GM12878 (cell line): ENCODE results near the gene IGSF23. TPM values are rescaled to one million over a fixed set of nuclear protein-coding genes. Genes with fewer than 3 reads are reported as not detected.

Experiments used
- ATAC-seq: fragments of 200-7000 bp; cut with Tn5 transposase; 3 replicates; pipeline ENCODE4 v1.9.1; 2020; ENCODE audit warnings: mild to moderate bottlenecking, moderate library complexity
- BruUV-seq: library from RNA; stranded (reverse); fragments of 400-500 nt; replicated peaks from 2 replicates; lab custom pipeline; 2021; lab: Mats Ljungman, UMichigan
- CTCF ChIA-PET: fragments of 300-600 bp; sonication (Branson Sonifier 250); formaldehyde crosslinking; extraction: SDS; loops from one replicate; lab custom pipeline; 2021; ENCODE audit warnings: inconsistent platforms; lab: Yijun Ruan, JAX
- POLR2A ChIA-PET: fragments of 350-600 bp; formaldehyde crosslinking; extraction: SDS; loops from one replicate; lab custom pipeline; 2021; ENCODE audit warnings: inconsistent platforms; lab: Charles Lee
- RAD21 ChIA-PET: fragments of 300-600 bp; sonication (Branson Sonifier 250); formaldehyde crosslinking; loops from one replicate; lab custom pipeline; 2023; ENCODE audit warnings: antibody characterized with exemption; ENCODE audit not compliant: unreplicated experiment; lab: Charles Lee
- SMC1A ChIA-PET: fragments of 300-600 bp; sonication (Branson Sonifier 250); formaldehyde crosslinking; loops from one replicate; lab custom pipeline; 2023; ENCODE audit not compliant: unreplicated experiment, uncharacterized antibody; lab: Charles Lee
- DNase-seq: peaks from one replicate; pipeline ENCODE4 v3.0.0-alpha.2; 2011; ENCODE audit warnings: low read depth, low spot score
- FAIRE-seq: peaks from 3 replicates; lab custom pipeline; 2011; peaks lifted over from hg19 to GRCh38; lab: Jason Lieb, UNC
- H2AFZ ChIP-seq: 2 replicates; pipeline ENCODE4 v1.6.0; 2011; ENCODE audit warnings: low read depth, low read length, control low read depth; ENCODE audit not compliant: control insufficient read depth
- H3K27ac ChIP-seq: 2 replicates; pipeline ENCODE4 v1.5.1; 2011; ENCODE audit warnings: control low read depth; ENCODE audit not compliant: control insufficient read depth, insufficient read depth
- H3K27me3 ChIP-seq, 2 experiments: replicated peaks in 1 of 2; 2 replicates each; pipeline versions ENCODE4 v1.6.0 to v1.6.1; 2011; ENCODE audit warnings: low read length in 1 of 2; ENCODE audit not compliant: control insufficient read depth in 2 of 2, insufficient read depth in 2 of 2
- H3K36me3 ChIP-seq, 2 experiments: 2 replicates each; pipeline ENCODE4 v1.5.1; 2011; ENCODE audit warnings: low read length in 1 of 2; ENCODE audit not compliant: control insufficient read depth in 2 of 2, insufficient read depth in 2 of 2
- H3K4me1 ChIP-seq: 2 replicates; pipeline ENCODE4 v1.6.1; 2011; ENCODE audit warnings: mild to moderate bottlenecking, low read length, moderate library complexity, mixed read lengths; ENCODE audit not compliant: control insufficient read depth, insufficient read depth
- H3K4me2 ChIP-seq: 2 replicates; pipeline ENCODE4 v1.6.0; 2011; ENCODE audit warnings: control low read depth; ENCODE audit not compliant: control insufficient read depth, insufficient read depth
- H3K4me3 ChIP-seq: fragments of 200-600 bp; sonication (generic); 2 replicates; pipeline ENCODE4 v1.5.1; 2016
- H3K79me2 ChIP-seq: 2 replicates; pipeline ENCODE4 v1.6.0; 2011; ENCODE audit warnings: low read length; ENCODE audit not compliant: control insufficient read depth, insufficient read depth
- H3K9ac ChIP-seq: 2 replicates; pipeline ENCODE4 v1.8.0; 2011; ENCODE audit warnings: low read length, control low read depth, mixed read lengths; ENCODE audit not compliant: control insufficient read depth, insufficient read depth
- H3K9me3 ChIP-seq: replicated peaks from 3 replicates; pipeline ENCODE4 v1.5.1; 2011; ENCODE audit warnings: mild to moderate bottlenecking, low read length; ENCODE audit not compliant: control insufficient read depth, insufficient read depth
- H4K20me1 ChIP-seq: 2 replicates; pipeline ENCODE4 v1.6.0; 2011; ENCODE audit not compliant: control insufficient read depth, insufficient read depth
- BCLAF1 ChIP-seq: fragments of 450-650 bp; IDR thresholded peaks from 2 replicates; pipeline ENCODE4 v1.6.1; 2017; ENCODE audit warnings: antibody characterized with exemption, mild to moderate bottlenecking, moderate library complexity
- EED ChIP-seq: sonication (generic); IDR thresholded peaks from 2 replicates; pipeline ENCODE4 v1.6.1; 2016; ENCODE audit warnings: antibody characterized with exemption, low read depth
- KAT2A ChIP-seq: conservative IDR thresholded peaks from 2 replicates; pipeline ENCODE4 v1.6.1; 2011; ENCODE audit warnings: low read depth, low read length; ENCODE audit not compliant: control insufficient read depth
- SMAD1 ChIP-seq: fragments of 450-650 bp; IDR thresholded peaks from 2 replicates; pipeline ENCODE4 v1.6.1; 2018; ENCODE audit warnings: mild to moderate bottlenecking, low read depth; ENCODE audit not compliant: partially characterized antibody
- TAF1 ChIP-seq: IDR thresholded peaks from 2 replicates; pipeline ENCODE4 v1.6.1; 2011; ENCODE audit warnings: mild to moderate bottlenecking, low read depth, low read length, borderline replicate concordance
- ZNF622 ChIP-seq: fragments of 450-650 bp; IDR thresholded peaks from 2 replicates; pipeline ENCODE4 v1.6.1; 2017; ENCODE audit warnings: mild to moderate bottlenecking, inconsistent platforms
- ZZZ3 ChIP-seq: IDR thresholded peaks from 2 replicates; pipeline ENCODE4 v1.6.1; 2011; ENCODE audit warnings: low read depth; ENCODE audit not compliant: control insufficient read depth, insufficient read length
- WGBS: methylation state at CpG from one replicate; pipeline ENCODE4 v1.1.6; 2016; ENCODE audit warnings: low lambda C conversion rate; ENCODE audit not compliant: insufficient replicate concordance, insufficient coverage; ENCODE audit errors: missing lambda C conversion rate; 5-methylcytosine and 5-hydroxymethylcytosine counted together
- in situ Hi-C: fragments of 300-500 bp; cut with MboI; formaldehyde crosslinking; loops from 9 replicates; pipeline ENCODE4 v1.14.3; 2018; ENCODE audit warnings: mixed read lengths
- intact Hi-C: fragments of 100-400 bp; cut with micrococcal nuclease; formaldehyde crosslinking; loops from one replicate; pipeline ENCODE4 v1.14.2; 2022; ENCODE audit not compliant: unreplicated experiment
- polyA plus RNA-seq, 11 experiments: library from polyadenylated mRNA; depleted of rRNA in 4 of 11; unstranded in 6 of 11; stranded (reverse) in 5 of 11; fragments of >200 nt; fragmentation: Nextera tagmentation in 4 of 11; fragmentation: Illumina TruSeq in 1 of 11; extraction: Ambion mirVana in 4 of 11; extraction: Trizol in 1 of 11; gene quantifications; 1 replicate in 1 of 11; 2 replicates in 10 of 11; pipeline versions ENCODE4 v1.2.1 to v1.2.3, GENCODE V29; 2011 to 2016; ENCODE audit warnings: inconsistent platforms in 2 of 11, missing spikeins in 2 of 11, low read depth in 1 of 11
- total RNA-seq, 4 experiments: library from RNA; depleted of rRNA in 3 of 4; stranded (reverse); fragments of >200 nt in 3 of 4; fragmentation: Illumina TruSeq in 1 of 4; extraction: Trizol in 1 of 4; gene quantifications; 2 replicates each; pipeline versions ENCODE4 v1.2.1 to v1.2.3, GENCODE V29; 2013 to 2021
- TF ChIP-seq, protein P1 (sequence below): fragments of 450-650 bp; IDR thresholded peaks from 2 replicates; pipeline ENCODE4 v1.6.1; 2016; ENCODE audit warnings: mild to moderate bottlenecking, moderate library complexity, borderline replicate concordance
- TF ChIP-seq, protein P2 (sequence below): IDR thresholded peaks from 2 replicates; pipeline ENCODE4 v1.6.1; 2011; ENCODE audit warnings: mild to moderate bottlenecking, low read depth, low read length, moderate library complexity; ENCODE audit not compliant: insufficient replicate concordance
- TF ChIP-seq, protein P3 (sequence below): IDR thresholded peaks from 2 replicates; pipeline ENCODE4 v1.6.1; 2012; ENCODE audit warnings: mild to moderate bottlenecking, low read depth, low read length

The IGSF23 gene
- total and polyA plus RNA-seq, 10 of the 15 experiments (the other 5 are each of a cell fraction or from before 2014, with no cell fraction given), result not detected

- no peak overlapping the region for H3K27ac ChIP-seq
- H4K20me1 ChIP-seq, result no peaks in the 10 kb centered on the region
- FAIRE-seq, result no peak
- H2AFZ ChIP-seq, result no peak overlapping the region
- POLR2A ChIA-PET, result interaction anchor here (0.7 to 0.9 kb wide), 2 partner anchors 42 to 108 kb away, joined by 3 read pairs; no protein-coding TSS in a partner anchor
- H3K79me2 ChIP-seq, result no peaks in the 10 kb centered on the region
- H3K9me3 ChIP-seq, result no peaks in the 10 kb centered on the region
- CTCF ChIA-PET, result interaction anchor here (0.7 to 1.1 kb wide), 2 partner anchors 25 to 90 kb away, joined by 3 read pairs; no protein-coding TSS in a partner anchor
- H3K9ac ChIP-seq, result no peak overlapping the region
- in situ Hi-C loops (no loop called here), intact Hi-C loops (no loop called here)
- BruUV-seq, result no TSS peak
- H3K4me2 ChIP-seq, result no peak overlapping the region
- no peak for ATAC-seq
- RAD21 ChIA-PET, result interaction anchor here (0.9 kb wide), 1 partner anchor 40 kb away, joined by 3 read pairs; no protein-coding TSS in a partner anchor
- SMC1A ChIA-PET, result interaction anchor here (1.1 to 1.2 kb wide), 3 partner anchors 25 to 91 kb away, joined by 3 to 4 read pairs (median 3); no protein-coding TSS in a partner anchor
- H3K27me3 ChIP-seq, result no peaks in the 10 kb centered on the region
- 45% methylated on average over 15 of the region's 15 CpGs for WGBS
- no peak overlapping the region for H3K4me3 ChIP-seq
- no peak for DNase-seq
- peaks cover 33% of the 10 kb centered on the region for H3K4me1 ChIP-seq
- no peaks in the 10 kb centered on the region for H3K36me3 ChIP-seq
- TF ChIP-seq TAF1 (no peak), SMAD1 (no peak), EED (no peak), KAT2A (no peak), ZNF622 (no peak), ZZZ3 (no peak), BCLAF1 (no peak)
- TF ChIP-seq, protein P1, sequence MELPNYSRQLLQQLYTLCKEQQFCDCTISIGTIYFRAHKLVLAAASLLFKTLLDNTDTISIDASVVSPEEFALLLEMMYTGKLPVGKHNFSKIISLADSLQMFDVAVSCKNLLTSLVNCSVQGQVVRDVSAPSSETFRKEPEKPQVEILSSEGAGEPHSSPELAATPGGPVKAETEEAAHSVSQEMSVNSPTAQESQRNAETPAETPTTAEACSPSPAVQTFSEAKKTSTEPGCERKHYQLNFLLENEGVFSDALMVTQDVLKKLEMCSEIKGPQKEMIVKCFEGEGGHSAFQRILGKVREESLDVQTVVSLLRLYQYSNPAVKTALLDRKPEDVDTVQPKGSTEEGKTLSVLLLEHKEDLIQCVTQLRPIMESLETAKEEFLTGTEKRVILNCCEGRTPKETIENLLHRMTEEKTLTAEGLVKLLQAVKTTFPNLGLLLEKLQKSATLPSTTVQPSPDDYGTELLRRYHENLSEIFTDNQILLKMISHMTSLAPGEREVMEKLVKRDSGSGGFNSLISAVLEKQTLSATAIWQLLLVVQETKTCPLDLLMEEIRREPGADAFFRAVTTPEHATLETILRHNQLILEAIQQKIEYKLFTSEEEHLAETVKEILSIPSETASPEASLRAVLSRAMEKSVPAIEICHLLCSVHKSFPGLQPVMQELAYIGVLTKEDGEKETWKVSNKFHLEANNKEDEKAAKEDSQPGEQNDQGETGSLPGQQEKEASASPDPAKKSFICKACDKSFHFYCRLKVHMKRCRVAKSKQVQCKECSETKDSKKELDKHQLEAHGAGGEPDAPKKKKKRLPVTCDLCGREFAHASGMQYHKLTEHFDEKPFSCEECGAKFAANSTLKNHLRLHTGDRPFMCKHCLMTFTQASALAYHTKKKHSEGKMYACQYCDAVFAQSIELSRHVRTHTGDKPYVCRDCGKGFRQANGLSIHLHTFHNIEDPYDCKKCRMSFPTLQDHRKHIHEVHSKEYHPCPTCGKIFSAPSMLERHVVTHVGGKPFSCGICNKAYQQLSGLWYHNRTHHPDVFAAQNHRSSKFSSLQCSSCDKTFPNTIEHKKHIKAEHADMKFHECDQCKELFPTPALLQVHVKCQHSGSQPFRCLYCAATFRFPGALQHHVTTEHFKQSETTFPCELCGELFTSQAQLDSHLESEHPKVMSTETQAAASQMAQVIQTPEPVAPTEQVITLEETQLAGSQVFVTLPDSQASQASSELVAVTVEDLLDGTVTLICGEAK, result no peak
- TF ChIP-seq, protein P2, sequence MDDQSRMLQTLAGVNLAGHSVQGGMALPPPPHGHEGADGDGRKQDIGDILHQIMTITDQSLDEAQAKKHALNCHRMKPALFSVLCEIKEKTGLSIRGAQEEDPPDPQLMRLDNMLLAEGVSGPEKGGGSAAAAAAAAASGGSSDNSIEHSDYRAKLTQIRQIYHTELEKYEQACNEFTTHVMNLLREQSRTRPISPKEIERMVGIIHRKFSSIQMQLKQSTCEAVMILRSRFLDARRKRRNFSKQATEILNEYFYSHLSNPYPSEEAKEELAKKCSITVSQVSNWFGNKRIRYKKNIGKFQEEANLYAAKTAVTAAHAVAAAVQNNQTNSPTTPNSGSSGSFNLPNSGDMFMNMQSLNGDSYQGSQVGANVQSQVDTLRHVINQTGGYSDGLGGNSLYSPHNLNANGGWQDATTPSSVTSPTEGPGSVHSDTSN, result no peak
- TF ChIP-seq, protein P3, sequence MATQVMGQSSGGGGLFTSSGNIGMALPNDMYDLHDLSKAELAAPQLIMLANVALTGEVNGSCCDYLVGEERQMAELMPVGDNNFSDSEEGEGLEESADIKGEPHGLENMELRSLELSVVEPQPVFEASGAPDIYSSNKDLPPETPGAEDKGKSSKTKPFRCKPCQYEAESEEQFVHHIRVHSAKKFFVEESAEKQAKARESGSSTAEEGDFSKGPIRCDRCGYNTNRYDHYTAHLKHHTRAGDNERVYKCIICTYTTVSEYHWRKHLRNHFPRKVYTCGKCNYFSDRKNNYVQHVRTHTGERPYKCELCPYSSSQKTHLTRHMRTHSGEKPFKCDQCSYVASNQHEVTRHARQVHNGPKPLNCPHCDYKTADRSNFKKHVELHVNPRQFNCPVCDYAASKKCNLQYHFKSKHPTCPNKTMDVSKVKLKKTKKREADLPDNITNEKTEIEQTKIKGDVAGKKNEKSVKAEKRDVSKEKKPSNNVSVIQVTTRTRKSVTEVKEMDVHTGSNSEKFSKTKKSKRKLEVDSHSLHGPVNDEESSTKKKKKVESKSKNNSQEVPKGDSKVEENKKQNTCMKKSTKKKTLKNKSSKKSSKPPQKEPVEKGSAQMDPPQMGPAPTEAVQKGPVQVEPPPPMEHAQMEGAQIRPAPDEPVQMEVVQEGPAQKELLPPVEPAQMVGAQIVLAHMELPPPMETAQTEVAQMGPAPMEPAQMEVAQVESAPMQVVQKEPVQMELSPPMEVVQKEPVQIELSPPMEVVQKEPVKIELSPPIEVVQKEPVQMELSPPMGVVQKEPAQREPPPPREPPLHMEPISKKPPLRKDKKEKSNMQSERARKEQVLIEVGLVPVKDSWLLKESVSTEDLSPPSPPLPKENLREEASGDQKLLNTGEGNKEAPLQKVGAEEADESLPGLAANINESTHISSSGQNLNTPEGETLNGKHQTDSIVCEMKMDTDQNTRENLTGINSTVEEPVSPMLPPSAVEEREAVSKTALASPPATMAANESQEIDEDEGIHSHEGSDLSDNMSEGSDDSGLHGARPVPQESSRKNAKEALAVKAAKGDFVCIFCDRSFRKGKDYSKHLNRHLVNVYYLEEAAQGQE, result no peak
Observed at GRCh38 chr19:44681992-44682790, 68.8 kb downstream of the IGSF23 start.
